ENCODE results near the gene FSIP1. TPM values are rescaled to one million over a fixed set of nuclear protein-coding genes. Genes with fewer than 3 reads are reported as not detected.
"Not testable (repeated sequence)": the region's sequence is repeated elsewhere in the genome, so short reads cannot be mapped to it uniquely, and the experiment has no call there.

The FSIP1 gene
- total RNA-seq, 4 donors from 2014 or later: 0.83 to 4.6 (median 1.4) TPM

- 63% methylated on average over 3 of the region's 3 CpGs for WGBS
- H3K36me3 ChIP-seq: no peaks in the 10 kb centered on the region
- no peaks in the 10 kb centered on the region for H3K4me1 ChIP-seq
- no peaks in the 10 kb centered on the region for H3K27me3 ChIP-seq
- no peak overlapping the region for H3K4me3 ChIP-seq
- no peak overlapping the region for H3K27ac ChIP-seq (replicated peaks in 1 of 4)
- no peaks in the 10 kb centered on the region for H3K9me3 ChIP-seq
- intact Hi-C loops (cut with DNase I): no loop called here
- no peak for DNase-seq (ENCODE audit: extremely low spot score)
- TF ChIP-seq EP300 (IDR thresholded peaks at IDR 0.05) (no peak), POLR2A (IDR thresholded peaks at IDR 0.05; ENCODE audit: low read depth) (no peak), POLR2AphosphoS5 (IDR thresholded peaks at IDR 0.05) (no peak), CTCF (IDR thresholded peaks at IDR 0.05) (no peak)
Measured at GRCh38 chr15:39820050-39820602, 37.5 kb upstream of the FSIP1 start.

GRCh38 chr15:39819533-39819932, 36.9 kb upstream of the FSIP1 start:
- TF ChIP-seq POLR2AphosphoS5 (IDR thresholded peaks at IDR 0.05) (no peak), CTCF (IDR thresholded peaks at IDR 0.05) (no peak), POLR2A (IDR thresholded peaks at IDR 0.05; ENCODE audit: low read depth) (no peak), EP300 (IDR thresholded peaks at IDR 0.05) (no peak)
- Histone ChIP-seq H3K36me3 (no peaks in the 10 kb centered on the region), H3K27ac (replicated peaks in 1 of 4) (no peak overlapping the region), H3K27me3 (no peaks in the 10 kb centered on the region), H3K4me1 (no peaks in the 10 kb centered on the region), H3K9me3 (no peaks in the 10 kb centered on the region), H3K4me3 (no peak overlapping the region)
- DNase-seq (ENCODE audit: extremely low spot score): no peak
- WGBS: 86% methylated on average over 3 of the region's 3 CpGs
- intact Hi-C loops (cut with DNase I): no loop called here

GRCh38 chr15:39817892-39818291, 35.3 kb upstream of the FSIP1 start:
- H3K9me3 ChIP-seq: no peaks in the 10 kb centered on the region
- H3K4me3 ChIP-seq: no peak overlapping the region
- no peak for TF ChIP-seq POLR2AphosphoS5 (IDR thresholded peaks at IDR 0.05)
- no peak for TF ChIP-seq CTCF (IDR thresholded peaks at IDR 0.05)
- no peak for TF ChIP-seq POLR2A (IDR thresholded peaks at IDR 0.05; ENCODE audit: low read depth)
- no peak for TF ChIP-seq EP300 (IDR thresholded peaks at IDR 0.05)
- H3K4me1 ChIP-seq: no peaks in the 10 kb centered on the region
- no peak overlapping the region for H3K27ac ChIP-seq (replicated peaks in 1 of 4)
- H3K27me3 ChIP-seq: no peaks in the 10 kb centered on the region
- no peak for DNase-seq (ENCODE audit: extremely low spot score)
- H3K36me3 ChIP-seq: no peaks in the 10 kb centered on the region
- intact Hi-C loops (cut with DNase I): no loop called here

GRCh38 chr15:39814489-39814888, 31.8 kb upstream of the FSIP1 start:
- no peaks in the 10 kb centered on the region for H3K36me3 ChIP-seq
- no peak overlapping the region for H3K4me3 ChIP-seq
- no peak for TF ChIP-seq CTCF (IDR thresholded peaks at IDR 0.05)
- no peak for TF ChIP-seq POLR2AphosphoS5 (IDR thresholded peaks at IDR 0.05)
- no peak for TF ChIP-seq POLR2A (IDR thresholded peaks at IDR 0.05; ENCODE audit: low read depth)
- no peak for TF ChIP-seq EP300 (IDR thresholded peaks at IDR 0.05)
- no peaks in the 10 kb centered on the region for H3K27me3 ChIP-seq
- H3K4me1 ChIP-seq: no peaks in the 10 kb centered on the region
- no peaks in the 10 kb centered on the region for H3K9me3 ChIP-seq
- intact Hi-C loops (cut with DNase I): no loop called here
- H3K27ac ChIP-seq (replicated peaks in 1 of 4): no peak overlapping the region
- DNase-seq (ENCODE audit: extremely low spot score): no peak
- WGBS: 94% methylated on average over 1 of the region's 1 CpG

- DNase-seq (ENCODE audit: extremely low spot score); intact Hi-C loops (cut with DNase I): not testable (repeated sequence)
- 92% methylated on average over 3 of the region's 3 CpGs for WGBS
Measured at GRCh38 chr15:39812651-39813050, 30.0 kb upstream of the FSIP1 start.

More at GRCh38 chr15:39812651-39813050, 30.0 kb upstream of the FSIP1 start:
- H3K27ac ChIP-seq (replicated peaks in 1 of 4); H3K36me3 ChIP-seq; H3K9me3 ChIP-seq; H3K4me1 ChIP-seq; H3K4me3 ChIP-seq; H3K27me3 ChIP-seq: not testable (repeated sequence)
